ENCODE results near the gene PTTG1. TPM values are rescaled to one million over a fixed set of nuclear protein-coding genes. Genes with fewer than 3 reads are reported as not detected.

The PTTG1 gene
- total and polyA plus RNA-seq, 2 of the 4 experiments (the other 2 are of a cell fraction) = 98.6 to 118 TPM

GRCh38 chr5:160445751-160446150 is 24.1 kb downstream of the PTTG1 start:
- intact Hi-C loops (cut with micrococcal nuclease) = no loop called here
- no peak overlapping the region for H2BK20ac ChIP-seq (ENCODE audit: low read depth, low read length)
- POLR2A ChIA-PET (ENCODE audit: unreplicated experiment) = no interaction called here

More at GRCh38 chr5:160445751-160446150, 24.1 kb downstream of the PTTG1 start:
- Histone ChIP-seq H2BK120ac (ENCODE audit: low read depth, low read length) (no peak overlapping the region), H2AK5ac (ENCODE audit: low read depth, low read length) (no peak overlapping the region), H3K56ac (ENCODE audit: extremely low read depth, insufficient read depth, low read length) (no peak overlapping the region), H3K18ac (ENCODE audit: low read depth, low read length) (no peak overlapping the region), H3K4me1 (ENCODE audit: control insufficient read depth, insufficient read depth, low read length) (peaks cover 3% of the 10 kb centered on the region; the same call in 1 of the 2 replicates), H2BK5ac (ENCODE audit: low read depth, low read length, poor library complexity, severe bottlenecking) (no peak overlapping the region), H3K27me3 (ENCODE audit: control insufficient read depth, insufficient read depth, low read length) (no peaks in the 10 kb centered on the region), H3K9me1 (ENCODE audit: insufficient read depth, low read length) (no peaks in the 10 kb centered on the region), H4K5ac (ENCODE audit: low read depth, low read length) (no peak overlapping the region), H3K36me3 (ENCODE audit: control insufficient read depth, insufficient read depth, low read length) (no peaks in the 10 kb centered on the region), H4K91ac (ENCODE audit: insufficient read depth, low read depth, low read length) (no peak overlapping the region), H3K9me3 (ENCODE audit: control insufficient read depth, insufficient read depth, low read length) (no peaks in the 10 kb centered on the region), H3K4me3 (ENCODE audit: insufficient read depth, low read depth, low read length) (no peak overlapping the region), H3K23ac (ENCODE audit: low read depth, low read length) (no peak overlapping the region), H2BK15ac (ENCODE audit: low read depth, low read length) (no peak overlapping the region), H2AK9ac (replicated peaks; ENCODE audit: low read depth, low read length, poor library complexity) (no peak overlapping the region), H4K20me1 (ENCODE audit: insufficient read depth, low read length) (no peaks in the 10 kb centered on the region), H3K27ac (ENCODE audit: insufficient read depth, low read length) (no peak overlapping the region), H2AFZ (replicated peaks; ENCODE audit: low read length, poor library complexity) (no peak overlapping the region), H3K9ac (ENCODE audit: low read depth, low read length) (no peak overlapping the region), H3K14ac (replicated peaks; ENCODE audit: low read depth, low read length) (no peak overlapping the region), H3K4me2 (ENCODE audit: low read depth, low read length) (no peak overlapping the region), H3K79me1 (ENCODE audit: low read depth in 1 of 2, low read length in 2 of 2) (no peaks in the 10 kb centered on the region), H4K8ac (ENCODE audit: low read depth in 2 of 2, low read length in 2 of 2) (no peak overlapping the region), H3K4ac (ENCODE audit: low read depth, low read length) (no peak overlapping the region)
- DNase-seq (no peak), ATAC-seq (ENCODE audit: low read depth) (no peak)
- CTCF ChIA-PET = no interaction called here
- dilution Hi-C loops (cut with HindIII; ENCODE audit: low sequenced_read_pairs, unreplicated experiment) = no loop called here
- no TSS peak for BruUV-seq (replicated peaks)
- in situ Hi-C loops (cut with MboI; ENCODE audit: low sequenced_read_pairs) = no loop called here
- no peak for TF ChIP-seq POLR2A (IDR thresholded peaks at IDR 0.05; ENCODE audit: low read depth, low read length)
- TF ChIP-seq MXI1 (IDR thresholded peaks at IDR 0.05; ENCODE audit: borderline replicate concordance, low read depth, low read length) = no peak
- no peak for TF ChIP-seq BHLHE40 (IDR thresholded peaks at IDR 0.05; ENCODE audit: low read depth, low read length)
- no peak for TF ChIP-seq MAZ (IDR thresholded peaks at IDR 0.05; ENCODE audit: borderline replicate concordance, low read depth, low read length)
- no peak for TF ChIP-seq RAD21 (IDR thresholded peaks at IDR 0.05; ENCODE audit: low read length)
- TF ChIP-seq SMC3 (IDR thresholded peaks at IDR 0.05; ENCODE audit: low read depth, low read length) = no peak

Data from IMR-90 (cell line).